A549 (cell line): ENCODE measurements around the gene ERICH2. TPM values are rescaled to one million over a fixed set of nuclear protein-coding genes. Genes with fewer than 3 reads are reported as not detected.

Experiments used
- ATAC-seq, 2 experiments: fragments of 200-7000 bp in 1 of 2; fragments of >200 bp in 1 of 2; cut with Nextera tagmentation in 1 of 2; cut with Tn5 transposase in 1 of 2; 3 replicates each; pipeline versions ENCODE4 v1.8.0 to v1.9.1; 2018 to 2020; ENCODE audit warnings: mild to moderate bottlenecking in 1 of 2, moderate library complexity in 1 of 2
- CTCF ChIA-PET: fragments of 300-600 bp; sonication (Branson Sonifier 250); formaldehyde crosslinking; extraction: SDS; loops from one replicate; lab custom pipeline; 2021; ENCODE audit warnings: antibody characterized with exemption, inconsistent platforms; lab: Yijun Ruan, JAX
- POLR2A ChIA-PET: fragments of 350-600 bp; formaldehyde crosslinking; extraction: SDS; loops from one replicate; lab custom pipeline; 2021; ENCODE audit warnings: antibody characterized with exemption, inconsistent platforms; lab: Yijun Ruan, JAX
- DNase-seq, 2 experiments: peaks; one replicate each; pipeline versions ENCODE4 v3.0.0 to v3.0.0-alpha.2; 2011 to 2016; ENCODE audit warnings: low read depth in 1 of 2, low spot score in 1 of 2
- FAIRE-seq: peaks from 2 replicates; lab custom pipeline; 2011; peaks lifted over from hg19 to GRCh38; lab: Jason Lieb, UNC
- H3K27ac ChIP-seq, 2 experiments: fragments of >200 bp; sonication (Bioruptor Twin); formaldehyde crosslinking; 3 replicates each; pipeline ENCODE4 v1.5.1; 2016 to 2017
- H3K4me1 ChIP-seq: fragments of >200 bp; sonication (Bioruptor Twin); formaldehyde crosslinking; 3 replicates; pipeline ENCODE4 v1.6.1; 2016
- H3K4me2 ChIP-seq: fragments of >200 bp; sonication (Bioruptor Twin); formaldehyde crosslinking; 3 replicates; pipeline ENCODE4 v1.6.1; 2016
- H3K4me3 ChIP-seq: fragments of >200 bp; sonication (Bioruptor Twin); formaldehyde crosslinking; 3 replicates; pipeline ENCODE4 v1.5.1; 2016
- H3K9me3 ChIP-seq: fragments of >200 bp; sonication (Bioruptor Twin); formaldehyde crosslinking; 3 replicates; pipeline ENCODE4 v1.6.1; 2016
- CBX2 ChIP-seq: fragments of 200-600 bp; sonication (generic); IDR thresholded peaks from 2 replicates; pipeline ENCODE4 v1.6.1; 2016; ENCODE audit warnings: low read depth, mild to moderate bottlenecking, borderline replicate concordance
- CBX8 ChIP-seq: fragments of 200-600 bp; sonication (generic); IDR thresholded peaks from 2 replicates; pipeline ENCODE4 v1.6.1; 2016
- CEBPB ChIP-seq, 2 experiments: fragments of >200 bp in 1 of 2; sonication (Bioruptor Twin) in 1 of 2; formaldehyde crosslinking in 1 of 2; IDR thresholded peaks; 2 replicates each; pipeline ENCODE4 v1.6.1; 2012 to 2016
- CHD2 ChIP-seq: fragments of 150-350 bp; IDR thresholded peaks from 2 replicates; pipeline ENCODE4 v1.6.1; 2014; ENCODE audit warnings: low read length; ENCODE audit not compliant: partially characterized antibody
- CHD4 ChIP-seq: fragments of 200-600 bp; sonication (generic); IDR thresholded peaks from 2 replicates; pipeline ENCODE4 v1.6.1; 2016; ENCODE audit warnings: antibody characterized with exemption, mild to moderate bottlenecking, borderline replicate concordance
- CTCF ChIP-seq: fragments of >200 bp; sonication (Bioruptor Twin); formaldehyde crosslinking; IDR thresholded peaks from 3 replicates; pipeline ENCODE4 v1.5.1; 2016
- EHMT2 ChIP-seq: fragments of 200-600 bp; sonication (generic); IDR thresholded peaks from 2 replicates; pipeline ENCODE4 v1.6.1; 2016; ENCODE audit warnings: antibody characterized with exemption, low read depth, mild to moderate bottlenecking, moderate library complexity
- ESRRA ChIP-seq: fragments of 150-350 bp; IDR thresholded peaks from 2 replicates; pipeline ENCODE4 v1.6.1; 2014; ENCODE audit warnings: mild to moderate bottlenecking, low read length, borderline replicate concordance
- FOSB ChIP-seq: fragments of 250-450 bp; sonication (Bioruptor Pico); IDR thresholded peaks from 2 replicates; pipeline ENCODE4 v1.5.0; 2020; ENCODE audit warnings: mild to moderate bottlenecking, moderate library complexity
- FOXS1 ChIP-seq: fragments of 250-450 bp; sonication (Bioruptor Pico); IDR thresholded peaks from 2 replicates; pipeline ENCODE4 v1.5.0; 2020; ENCODE audit warnings: mild to moderate bottlenecking, moderate library complexity
- HDAC2 ChIP-seq: fragments of 200-600 bp; sonication (generic); IDR thresholded peaks from 2 replicates; pipeline ENCODE4 v1.6.1; 2016
- HEYL ChIP-seq: fragments of 250-450 bp; sonication (Bioruptor Pico); IDR thresholded peaks from 2 replicates; pipeline ENCODE4 v1.8.0; 2021; ENCODE audit warnings: mild to moderate bottlenecking, moderate library complexity
- HOXB5 ChIP-seq: fragments of 250-450 bp; sonication (Bioruptor Pico); IDR thresholded peaks from 2 replicates; pipeline ENCODE4 v1.5.0; 2020; ENCODE audit warnings: mild to moderate bottlenecking, moderate library complexity
- JUN ChIP-seq, 2 experiments: fragments of >200 bp; sonication (Bioruptor Twin); formaldehyde crosslinking; IDR thresholded peaks; 2 replicates in 1 of 2; 3 replicates in 1 of 2; pipeline ENCODE4 v1.6.1; 2016 to 2017
- JUNB ChIP-seq: fragments of >200 bp; sonication (Bioruptor Twin); formaldehyde crosslinking; IDR thresholded peaks from 2 replicates; pipeline ENCODE4 v1.6.1; 2016
- MAFK ChIP-seq: fragments of 450-650 bp; IDR thresholded peaks from 2 replicates; pipeline ENCODE4 v1.6.1; 2014; ENCODE audit not compliant: partially characterized antibody
- MAZ ChIP-seq: fragments of 150-350 bp; IDR thresholded peaks from 2 replicates; pipeline ENCODE4 v1.6.1; 2014; ENCODE audit warnings: antibody characterized with exemption, low read depth, low read length, borderline replicate concordance
- NR3C1 ChIP-seq: fragments of >200 bp; sonication (Bioruptor Twin); formaldehyde crosslinking; IDR thresholded peaks from 3 replicates; pipeline ENCODE4 v1.6.1; 2017
- RAD21 ChIP-seq, 2 experiments: fragments of >200 bp in 1 of 2; sonication (Bioruptor Twin) in 1 of 2; formaldehyde crosslinking in 1 of 2; IDR thresholded peaks in 1 of 2; conservative IDR thresholded peaks in 1 of 2; 2 replicates in 1 of 2; 3 replicates in 1 of 2; pipeline ENCODE4 v1.6.1; 2012 to 2018; ENCODE audit warnings: inconsistent platforms in 1 of 2
- ZC3H11A ChIP-seq: fragments of 450-650 bp; IDR thresholded peaks from 2 replicates; pipeline ENCODE4 v1.6.1; 2014; ENCODE audit warnings: antibody characterized with exemption, mild to moderate bottlenecking
- ZNF302 ChIP-seq: fragments of 250-450 bp; sonication (Bioruptor Pico); IDR thresholded peaks from 2 replicates; pipeline ENCODE4 v1.9.0; 2021; ENCODE audit warnings: inconsistent platforms, mild to moderate bottlenecking, moderate library complexity
- WGBS: methylation state at CpG from one replicate; pipeline ENCODE4 v1.1.6; 2017; ENCODE audit errors: missing lambda C conversion rate; 5-methylcytosine and 5-hydroxymethylcytosine counted together
- polyA plus RNA-seq, 4 experiments: library from polyadenylated mRNA; depleted of rRNA in 3 of 4; stranded (reverse); fragments of >200 nt; fragmentation: RNase III in 1 of 4; extraction: RNeasy Plus Mini Kit Qiagen cat#74134 plus additional on column Dnase treatment in 1 of 4; gene quantifications; 2 replicates in 3 of 4; 3 replicates in 1 of 4; pipeline ENCODE4 v1.2.3, GENCODE V29; 2011 to 2017
- TF ChIP-seq, protein P1 (sequence below): fragments of 250-450 bp; sonication (Bioruptor Pico); IDR thresholded peaks from 2 replicates; pipeline ENCODE4 v1.5.0; 2020; ENCODE audit warnings: low read depth, mild to moderate bottlenecking, moderate library complexity

The ERICH2 gene
- polyA plus RNA-seq, 2 of the 4 experiments (the other 2 are of a cell fraction) = not detected

GRCh38 chr2:170772295-170772694 is 2.1 kb downstream of the ERICH2 start:
- H3K4me2 ChIP-seq = no peak overlapping the region
- 0 out of 3 replicates have a peak, but pooled peaks cover 4% of the 10 kb centered on the region for H3K4me1 ChIP-seq
- H3K27ac ChIP-seq = no peak overlapping the region
- POLR2A ChIA-PET = no interaction called here
- no peak for DNase-seq
- CTCF ChIA-PET = interaction anchor here (0.6 to 1.3 kb wide), 2 partner anchors 9 to 44 kb away, joined by 3 read pairs; partner anchors contain the start of gene GAD1
- H3K9me3 ChIP-seq = no peaks in the 10 kb centered on the region
- no peak overlapping the region for H3K4me3 ChIP-seq
- TF ChIP-seq ZNF302 (CRISPR knock-in tag) (no peak), CHD4 (no peak), HOXB5 (no peak), ESRRA (no peak), FOSB (CRISPR knock-in tag) (no peak)
- TF ChIP-seq, protein P1, sequence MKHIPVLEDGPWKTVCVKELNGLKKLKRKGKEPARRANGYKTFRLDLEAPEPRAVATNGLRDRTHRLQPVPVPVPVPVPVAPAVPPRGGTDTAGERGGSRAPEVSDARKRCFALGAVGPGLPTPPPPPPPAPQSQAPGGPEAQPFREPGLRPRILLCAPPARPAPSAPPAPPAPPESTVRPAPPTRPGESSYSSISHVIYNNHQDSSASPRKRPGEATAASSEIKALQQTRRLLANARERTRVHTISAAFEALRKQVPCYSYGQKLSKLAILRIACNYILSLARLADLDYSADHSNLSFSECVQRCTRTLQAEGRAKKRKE = no peak
- no peak for ATAC-seq
- FAIRE-seq = no peak

DNA sequence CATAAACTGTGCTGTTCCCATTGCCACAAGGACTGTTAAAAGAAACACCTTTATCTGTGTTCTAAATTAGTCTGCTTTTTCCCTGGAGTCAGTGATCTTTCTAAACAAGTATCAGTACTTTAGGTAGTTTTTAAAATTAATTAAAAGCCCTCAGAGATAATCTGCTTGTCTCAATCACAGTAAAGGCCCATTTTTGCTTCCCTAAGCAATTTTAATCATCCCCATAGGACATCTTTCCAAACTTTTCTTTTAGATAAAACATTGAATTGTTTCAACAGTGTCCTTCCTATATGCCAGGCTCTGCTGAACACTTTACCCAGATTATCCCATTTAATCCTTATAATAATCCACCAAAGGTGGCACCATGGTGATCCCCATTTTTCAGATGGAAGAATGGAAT is 3.9 kb downstream of the ERICH2 start:
- H3K4me3 ChIP-seq = no peak overlapping the region
- ChIA-PET CTCF (interaction anchor here (1.2 kb wide), 1 partner anchor 38 kb away, joined by 3 read pairs; no protein-coding TSS in a partner anchor), POLR2A (no interaction called here)
- FAIRE-seq (no peak), ATAC-seq (no peak), DNase-seq (no peak)
- TF ChIP-seq CHD2 = no peak
- TF ChIP-seq MAFK = peak; percentile 83
- no peaks in the 10 kb centered on the region for H3K9me3 ChIP-seq
- H3K4me1 ChIP-seq = 0 out of 3 replicates have a peak, but pooled peaks cover 4% of the 10 kb centered on the region
- no peak overlapping the region for H3K27ac ChIP-seq
- H3K4me2 ChIP-seq = no peak overlapping the region

DNA sequence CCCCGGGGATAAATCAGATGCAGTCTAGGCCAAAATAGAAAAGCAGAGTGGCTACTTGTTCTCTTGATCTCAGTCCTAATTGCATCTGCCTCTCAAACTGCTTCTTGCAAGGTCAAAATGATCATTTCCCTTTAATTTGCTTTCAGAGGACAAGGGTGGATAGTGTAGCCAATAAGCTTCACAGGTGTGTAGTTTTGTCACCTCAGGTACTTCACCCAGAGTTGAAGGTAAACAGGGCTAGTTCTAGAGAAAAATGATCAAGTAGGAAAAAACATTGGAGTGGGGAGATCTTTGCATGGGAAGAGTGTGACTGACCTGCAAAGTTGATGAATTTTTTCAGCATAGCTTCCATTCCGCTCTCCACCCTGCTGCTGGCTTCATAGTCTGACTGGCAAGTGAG is 8.7 kb downstream of the ERICH2 start:
- ChIA-PET CTCF (no interaction called here), POLR2A (no interaction called here)
- DNase-seq (no peak), ATAC-seq (no peak), FAIRE-seq (no peak)
- no peak overlapping the region for H3K27ac ChIP-seq
- 29% methylated on average over 2 of the region's 2 CpGs for WGBS
- H3K9me3 ChIP-seq = no peaks in the 10 kb centered on the region
- H3K4me2 ChIP-seq = no peak overlapping the region
- TF ChIP-seq, protein P1 = no peak
- H3K4me3 ChIP-seq = no peak overlapping the region
- no peaks in the 10 kb centered on the region for H3K4me1 ChIP-seq

DNA sequence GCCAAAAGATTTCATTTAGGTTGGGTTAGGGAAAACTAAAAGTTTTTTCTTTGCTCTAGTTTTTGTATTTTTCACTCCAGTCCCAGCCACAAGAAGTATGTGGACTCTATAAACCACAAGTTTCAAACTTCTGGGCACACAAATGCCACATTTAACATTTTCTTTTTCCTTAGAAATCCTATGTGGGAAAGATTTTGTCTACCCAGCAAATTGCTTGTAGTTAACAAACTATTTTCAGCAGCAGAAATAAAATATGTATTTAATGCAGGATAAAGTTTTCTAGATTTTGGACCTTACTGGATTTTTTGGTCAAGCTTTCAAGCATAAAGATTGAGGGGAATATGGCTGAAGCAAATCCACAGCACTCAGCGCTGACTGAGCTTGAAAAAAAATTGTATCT is 9.1 kb downstream of the ERICH2 start:
- POLR2A ChIA-PET = no interaction called here
- TF ChIP-seq HDAC2 (no peak), HOXB5 (no peak), HEYL (CRISPR knock-in tag) (no peak), CHD2 (no peak), ZC3H11A (no peak), FOXS1 (CRISPR knock-in tag) (no peak), JUN (IDR thresholded peaks at IDR 0.05) (no peak), MAZ (no peak), CBX2 (no peak), ZNF302 (CRISPR knock-in tag) (no peak), CTCF (no peak), CEBPB (IDR thresholded peaks at IDR 0.05) (no peak), JUNB (no peak), CBX8 (no peak), NR3C1 (no peak), RAD21 (conservative IDR thresholded peaks at IDR 0.05 in 1 of 2, IDR thresholded peaks at IDR 0.05 in 1 of 2) (no peak), EHMT2 (no peak)
- TF ChIP-seq, all 56 proteins: peak for 0

More for the DNA sequence above, 9.1 kb downstream of the ERICH2 start:
- no peaks in the 10 kb centered on the region for H3K9me3 ChIP-seq
- WGBS = 94% methylated on average over 1 of the region's 1 CpG
- no peak for ATAC-seq
- FAIRE-seq = no peak
- no peak overlapping the region for H3K4me3 ChIP-seq
- H3K4me1 ChIP-seq = no peaks in the 10 kb centered on the region
- CTCF ChIA-PET = no interaction called here
- H3K27ac ChIP-seq = no peak overlapping the region
- no peak overlapping the region for H3K4me2 ChIP-seq
- no peak for DNase-seq
